ENCODE results near the gene ZNF770.

Gene ZNF770

GRCh38 chr15:34988027-34988902 is at the start of gene ZNF770:
Gene ZNF770, minus strand, starts transcription at chr15:34988287. Its CDS starts 4,853 bp downstream, at chr15:34983434.
- DNase-seq (ENCODE audit: low read depth in 1 of 2, low spot score in 1 of 2) = peak; percentile 75 to 78

GRCh38 chr15:35028235-35028984 is 40.3 kb upstream of the ZNF770 start:
- no peak for DNase-seq (ENCODE audit: low read depth in 1 of 2, low spot score in 1 of 2)

GRCh38 chr15:35023804-35024203 is 35.7 kb upstream of the ZNF770 start:
- no peak for DNase-seq (ENCODE audit: low read depth in 1 of 2, low spot score in 1 of 2)

- no peak for DNase-seq (ENCODE audit: low read depth in 1 of 2, low spot score in 1 of 2)
These were observed 32.9 kb upstream of the ZNF770 start for GRCh38 chr15:35020974-35021373.

GRCh38 chr15:35019404-35020327 is 31.6 kb upstream of the ZNF770 start:
- no peak for DNase-seq (ENCODE audit: low read depth in 1 of 2, low spot score in 1 of 2)

- no peak for DNase-seq (ENCODE audit: low read depth in 1 of 2, low spot score in 1 of 2)
These were observed 26.2 kb upstream of the ZNF770 start for GRCh38 chr15:35014241-35014640.

GRCh38 chr15:35013370-35013769 is 25.3 kb upstream of the ZNF770 start:
- no peak for DNase-seq (ENCODE audit: low read depth in 1 of 2, low spot score in 1 of 2)

GRCh38 chr15:35007397-35007796 is 19.3 kb upstream of the ZNF770 start:
- DNase-seq (ENCODE audit: low read depth in 1 of 2, low spot score in 1 of 2) = no peak

GRCh38 chr15:35005933-35006332 is 17.8 kb upstream of the ZNF770 start:
- no peak for DNase-seq (ENCODE audit: low read depth in 1 of 2, low spot score in 1 of 2)

GRCh38 chr15:35003928-35004327 is 15.8 kb upstream of the ZNF770 start:
- DNase-seq (ENCODE audit: low read depth in 1 of 2, low spot score in 1 of 2) = no peak

- DNase-seq (ENCODE audit: low read depth in 1 of 2, low spot score in 1 of 2) = no peak
These were observed 12.4 kb upstream of the ZNF770 start for GRCh38 chr15:35000511-35000910.

GRCh38 chr15:34999906-35000305 is 11.8 kb upstream of the ZNF770 start:
- no peak for DNase-seq (ENCODE audit: low read depth in 1 of 2, low spot score in 1 of 2)

GRCh38 chr15:34994925-34995324 is 6.8 kb upstream of the ZNF770 start:
- DNase-seq (ENCODE audit: low read depth in 1 of 2, low spot score in 1 of 2) = no peak

- DNase-seq (ENCODE audit: low read depth in 1 of 2, low spot score in 1 of 2) = no peak
These were observed 5.8 kb upstream of the ZNF770 start for GRCh38 chr15:34993877-34994276.

- DNase-seq (ENCODE audit: low read depth in 1 of 2, low spot score in 1 of 2) = no peak
These were observed 5.3 kb upstream of the ZNF770 start for GRCh38 chr15:34993412-34993811.

- no peak for DNase-seq (ENCODE audit: low read depth in 1 of 2, low spot score in 1 of 2)
These were observed 469 bp downstream of the ZNF770 start for GRCh38 chr15:34987609-34988026.

- no peak for DNase-seq (ENCODE audit: low read depth in 1 of 2, low spot score in 1 of 2)
These were observed 1.2 kb downstream of the ZNF770 start for GRCh38 chr15:34986771-34987480.

GRCh38 chr15:34986326-34986725 is 1.8 kb downstream of the ZNF770 start:
- DNase-seq (ENCODE audit: low read depth in 1 of 2, low spot score in 1 of 2) = no peak

- no peak for DNase-seq (ENCODE audit: low read depth in 1 of 2, low spot score in 1 of 2)
These were observed 3.0 kb downstream of the ZNF770 start for GRCh38 chr15:34984889-34985630.

GRCh38 chr15:34976743-34977142 is 11.3 kb downstream of the ZNF770 start:
- DNase-seq (ENCODE audit: low read depth in 1 of 2, low spot score in 1 of 2) = no peak

Data from stimulated activated CD4-positive, alpha-beta T cell treated with anti-CD3 and anti-CD28 coated beads, Interleukin-15, amount 100 ng/mL, for 1 hour (primary cell).